AG08396 (cell line): ENCODE measurements around the gene HAO1.
"Not testable (repeated sequence)": the region's sequence is repeated elsewhere in the genome, so short reads cannot be mapped to it uniquely, and the experiment has no call there.

ENCODE experiments used
- DNase-seq: peaks from one replicate; pipeline ENCODE4 v3.0.0; 2012; ENCODE audit warnings: low spot score, mixed read lengths

HAO1 gene

GRCh38 chr20:7855545-7855944 lies 84.7 kb downstream of the HAO1 start:
- no peak for DNase-seq

DNA sequence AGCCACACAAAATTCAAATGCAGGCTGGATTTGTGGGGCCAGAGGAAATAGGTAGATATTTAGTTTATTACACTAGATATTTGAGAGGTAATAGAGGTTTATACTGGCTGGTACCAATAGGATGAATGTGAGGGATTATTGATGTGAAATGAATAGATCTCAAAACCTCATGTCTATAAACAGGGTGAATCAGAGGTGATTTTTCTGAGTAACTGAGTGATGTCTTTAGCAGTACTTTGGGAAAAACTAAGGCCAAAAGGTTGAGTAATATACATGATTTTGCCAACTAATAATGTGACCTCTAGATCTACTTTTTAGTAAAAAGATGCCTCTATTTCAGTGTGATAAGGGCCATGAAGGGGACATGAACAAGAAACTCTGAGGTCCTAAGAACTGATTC lies 86.8 kb downstream of the HAO1 start:
- no peak for DNase-seq

GRCh38 chr20:7850775-7851490 lies 89.3 kb downstream of the HAO1 start:
- no peak for DNase-seq

DNA sequence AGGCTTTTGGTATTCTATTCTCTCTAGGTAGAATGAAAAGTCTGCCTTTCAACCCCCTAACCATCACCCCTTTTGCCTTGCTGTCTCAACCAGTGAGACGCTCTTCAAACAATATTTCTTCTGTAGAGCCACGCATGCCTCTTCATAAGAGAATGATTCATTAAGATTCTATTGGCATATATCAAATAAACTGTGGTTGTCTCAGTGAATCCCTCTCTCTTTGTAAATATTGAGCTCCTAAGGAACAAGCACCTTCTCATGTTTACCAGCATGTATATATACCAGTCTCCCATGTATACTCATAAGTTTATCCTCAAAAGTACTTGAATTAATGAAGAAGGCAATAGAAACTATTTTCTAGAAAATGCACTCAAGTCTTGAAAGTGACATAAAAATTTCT lies 90.6 kb downstream of the HAO1 start:
- no peak for DNase-seq

DNA sequence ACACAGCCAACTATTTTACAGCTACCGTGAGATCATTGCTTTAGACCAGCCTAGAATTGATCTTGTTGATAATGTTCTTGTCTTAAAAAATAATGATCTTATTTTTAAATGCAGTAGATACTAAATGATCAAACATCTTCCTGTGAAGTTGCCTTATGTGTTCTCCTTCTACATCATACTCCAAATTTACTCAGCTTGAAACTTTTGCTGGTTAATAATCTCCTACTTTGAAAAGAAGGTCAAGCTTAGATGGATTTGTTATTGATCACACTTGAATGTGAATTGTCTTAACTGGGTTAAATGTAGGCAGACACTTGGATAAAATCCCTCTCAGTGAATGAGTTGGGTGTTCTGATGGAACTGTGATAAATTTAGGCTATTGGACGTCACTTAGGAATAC lies 91.9 kb downstream of the HAO1 start:
- DNase-seq: no peak

GRCh38 chr20:7843613-7844012 lies 96.6 kb downstream of the HAO1 start:
- DNase-seq: peak; percentile 50

- DNase-seq: peak; percentile 67
Observed at GRCh38 chr20:7841971-7842310, 98.3 kb downstream of the HAO1 start.

DNA sequence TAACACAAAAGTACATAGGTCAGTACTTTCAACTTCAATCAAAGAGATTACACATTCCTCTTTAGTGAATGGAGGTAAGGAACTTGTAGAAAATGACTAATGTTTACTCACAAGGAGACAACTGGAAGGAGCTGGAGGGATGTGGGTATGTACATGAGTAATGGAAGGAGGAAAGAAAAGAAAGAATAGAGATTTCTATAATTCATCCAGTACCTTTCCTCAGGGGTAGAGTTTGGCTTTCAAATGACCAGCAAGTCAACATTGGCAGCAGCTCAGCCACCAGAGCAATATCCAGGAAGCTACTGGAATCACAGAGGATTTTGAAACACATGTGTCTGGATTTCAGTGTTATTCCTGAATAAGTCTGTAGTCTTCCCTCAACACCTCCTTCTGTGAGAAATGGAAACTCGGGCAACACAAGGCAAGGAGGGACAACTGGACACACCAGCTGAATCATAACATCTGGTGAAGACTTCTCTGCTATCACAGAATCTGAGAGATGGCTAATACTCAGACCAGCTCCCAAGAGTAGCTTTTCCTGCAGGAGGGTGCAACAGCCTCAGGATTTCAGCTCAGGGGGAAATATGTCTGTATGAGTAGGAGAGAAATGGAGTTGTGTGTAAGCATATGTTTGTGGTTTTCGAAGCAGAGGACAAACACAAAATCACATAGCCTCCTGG lies 98.8 kb downstream of the HAO1 start:
- peak; percentile 27 for DNase-seq

GRCh38 chr20:7836076-7836475 lies 104.2 kb downstream of the HAO1 start:
- DNase-seq: no peak

DNA sequence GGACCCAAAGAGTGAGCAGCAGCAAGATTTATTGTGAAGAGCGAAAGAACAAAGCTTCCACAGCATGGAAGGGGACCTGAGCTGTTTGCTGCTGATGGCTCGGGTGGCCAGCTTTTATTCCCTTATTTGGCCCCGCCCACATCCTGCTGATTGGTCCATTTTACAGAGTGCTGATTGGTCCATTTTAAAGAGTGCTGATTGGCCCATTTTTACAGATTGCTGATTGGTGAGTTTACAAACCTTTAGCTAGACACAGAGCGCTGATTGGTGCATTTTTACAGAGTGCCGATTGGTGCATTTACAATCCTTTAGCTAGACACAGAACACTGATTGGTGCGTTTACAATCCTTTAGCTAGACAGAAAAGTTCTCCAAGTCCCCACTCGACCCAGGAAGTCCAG lies 105.8 kb downstream of the HAO1 start:
- not testable (repeated sequence) for DNase-seq
